ENCODE measurements around the gene ECEL1.
"Not testable (repeated sequence)": the region's sequence is repeated elsewhere in the genome, so short reads cannot be mapped to it uniquely, and the experiment has no call there.

ECEL1 gene

GRCh38 chr2:232441922-232442321 is 45.7 kb downstream of the ECEL1 start:
- DNase-seq (ENCODE audit: low read depth in 2 of 2): not testable (repeated sequence)

- no peak for DNase-seq (ENCODE audit: low read depth in 2 of 2)
Observed at GRCh38 chr2:232441147-232441651, 46.4 kb downstream of the ECEL1 start.

GRCh38 chr2:232440220-232441018 is 47.2 kb downstream of the ECEL1 start:
- peak; percentile 69 to 79 for DNase-seq (ENCODE audit: low read depth in 2 of 2)

- DNase-seq (ENCODE audit: low read depth in 2 of 2): no peak
Observed at GRCh38 chr2:232439758-232440135, 47.9 kb downstream of the ECEL1 start.

GRCh38 chr2:232438951-232439757 is 48.5 kb downstream of the ECEL1 start:
- no peak for DNase-seq (ENCODE audit: low read depth in 2 of 2)

GRCh38 chr2:232438091-232438490 is 49.5 kb downstream of the ECEL1 start:
- DNase-seq (ENCODE audit: low read depth in 2 of 2): no peak

- no peak for DNase-seq (ENCODE audit: low read depth in 2 of 2)
Observed at GRCh38 chr2:232437195-232437571, 50.5 kb downstream of the ECEL1 start.

GRCh38 chr2:232436381-232437194 is 51.0 kb downstream of the ECEL1 start:
- no peak for DNase-seq (ENCODE audit: low read depth in 2 of 2)

GRCh38 chr2:232435805-232436204 is 51.8 kb downstream of the ECEL1 start:
- DNase-seq (ENCODE audit: low read depth in 2 of 2): no peak

GRCh38 chr2:232435375-232435648 is 52.3 kb downstream of the ECEL1 start:
- DNase-seq (ENCODE audit: low read depth in 2 of 2): no peak

GRCh38 chr2:232434563-232435374 is 52.9 kb downstream of the ECEL1 start:
- DNase-seq (ENCODE audit: low read depth in 2 of 2): no peak

GRCh38 chr2:232434091-232434490 is 53.5 kb downstream of the ECEL1 start:
- DNase-seq (ENCODE audit: low read depth in 2 of 2): no peak

GRCh38 chr2:232433622-232434021 is 54.0 kb downstream of the ECEL1 start:
- not testable (repeated sequence) for DNase-seq (ENCODE audit: low read depth in 2 of 2)

- DNase-seq (ENCODE audit: low read depth in 2 of 2): no peak
Observed at GRCh38 chr2:232432598-232433184, 54.9 kb downstream of the ECEL1 start.

- DNase-seq (ENCODE audit: low read depth in 2 of 2): no peak
Observed at GRCh38 chr2:232431705-232432590, 55.7 kb downstream of the ECEL1 start.
